ENCODE data around the gene KLHL36. TPM values are rescaled to one million over a fixed set of nuclear protein-coding genes. Genes with fewer than 3 reads are reported as not detected.

Gene KLHL36
- total RNA-seq, 1 experiment from 2014 or later = 56.1 TPM

DNA sequence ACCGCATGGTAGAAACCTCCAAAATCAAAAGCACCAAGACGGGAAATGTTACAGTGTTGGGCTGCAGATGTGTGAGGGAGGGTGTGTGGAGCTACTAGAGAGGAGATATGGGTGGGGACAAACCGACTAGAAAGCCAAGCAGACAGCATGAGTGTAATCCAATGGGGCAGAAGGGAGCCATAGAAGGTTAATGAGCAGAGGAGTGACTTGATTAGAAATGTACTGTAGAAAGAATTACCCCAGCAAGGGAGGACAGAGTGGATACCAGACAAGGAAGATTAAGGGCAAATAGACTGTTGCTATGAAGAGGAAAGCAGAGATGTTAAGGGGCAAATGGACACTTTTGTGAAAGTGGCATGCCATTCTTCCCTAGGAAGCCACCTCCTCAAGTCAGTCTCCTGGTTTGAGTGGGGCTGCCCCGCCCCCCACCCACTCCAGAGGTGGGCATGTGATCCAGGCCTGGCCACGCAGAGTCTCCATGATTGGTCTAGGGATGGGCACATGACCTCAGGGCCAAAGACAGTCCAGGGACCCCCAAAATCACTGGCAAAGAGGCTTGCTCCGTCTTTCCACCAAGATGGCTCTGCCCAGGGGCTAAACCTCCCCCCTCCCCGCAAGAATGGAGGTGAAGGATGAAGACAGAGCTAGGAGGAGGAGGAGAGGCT, 34.8 kb upstream of the KLHL36 start:
- no peak for DNase-seq (ENCODE audit: low spot score)
- no peak for ATAC-seq
- ChIA-PET POLR2A (no interaction called here), CTCF (interaction anchor here (0.8 to 2.5 kb wide), 3 partner anchors 102 to 113 kb away, joined by 3 to 9 read pairs (median 8); no protein-coding TSS in a partner anchor)
- no peaks in the 10 kb centered on the region for H3K9me3 Mint-ChIP-seq
- no peak overlapping the region for H3K4me3 Mint-ChIP-seq
- H3K27me3 Mint-ChIP-seq (ENCODE audit: low read depth) = peaks cover 11% of the 10 kb centered on the region
- peaks cover 27% of the 10 kb centered on the region for H3K4me1 Mint-ChIP-seq
- peak overlapping the region; percentile 9; the same call in 1 of the 2 replicates for H3K27ac Mint-ChIP-seq
- TF ChIP-seq USF1 (CRISPR knock-in tag; IDR thresholded peaks at IDR 0.05) (peak; percentile 49; the same call in 1 of the 2 replicates), JUN (CRISPR knock-in tag; IDR thresholded peaks at IDR 0.05) (no peak), GTF2I (CRISPR knock-in tag; conservative IDR thresholded peaks at IDR 0.05) (peak; percentile 54; the same call in 1 of the 2 replicates), FOXP4 (CRISPR knock-in tag; IDR thresholded peaks at IDR 0.05) (no peak), MLX (CRISPR knock-in tag; IDR thresholded peaks at IDR 0.05) (no peak)
- peaks cover 17% of the 10 kb centered on the region for H3K36me3 Mint-ChIP-seq

DNA sequence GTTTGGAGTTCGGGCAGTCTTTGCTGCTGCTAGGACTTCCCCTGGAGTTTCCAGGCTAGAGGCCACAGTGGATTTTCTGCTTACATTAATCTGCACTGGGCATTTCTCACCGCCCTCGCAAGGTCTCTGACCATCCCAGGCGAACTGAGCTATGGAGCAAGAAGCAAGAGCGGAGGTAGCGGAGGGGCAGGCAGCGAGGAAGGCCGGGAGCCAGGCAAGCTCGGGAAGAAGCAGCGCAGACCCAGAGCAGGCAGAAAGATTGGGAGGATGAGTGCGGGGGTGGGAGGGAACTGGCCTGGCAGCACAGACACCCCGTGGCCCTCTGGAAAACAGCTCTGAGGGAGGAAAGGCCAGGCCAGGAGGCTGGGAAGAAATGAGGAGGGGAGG, 34.2 kb upstream of the KLHL36 start:
- H3K9me3 Mint-ChIP-seq = no peaks in the 10 kb centered on the region
- H3K36me3 Mint-ChIP-seq = peaks cover 17% of the 10 kb centered on the region
- H3K27me3 Mint-ChIP-seq (ENCODE audit: low read depth) = peaks cover 11% of the 10 kb centered on the region
- H3K4me1 Mint-ChIP-seq = peaks cover 31% of the 10 kb centered on the region
- DNase-seq (ENCODE audit: low spot score) = no peak
- no peak for TF ChIP-seq TEAD4 (CRISPR knock-in tag; IDR thresholded peaks at IDR 0.05)
- H3K27ac Mint-ChIP-seq = no peak overlapping the region
- ChIA-PET CTCF (interaction anchor here (0.8 to 2.5 kb wide), 3 partner anchors 103 to 112 kb away, joined by 3 to 9 read pairs (median 8); no protein-coding TSS in a partner anchor), POLR2A (no interaction called here)
- no peak overlapping the region for H3K4me3 Mint-ChIP-seq
- ATAC-seq = no peak

DNA sequence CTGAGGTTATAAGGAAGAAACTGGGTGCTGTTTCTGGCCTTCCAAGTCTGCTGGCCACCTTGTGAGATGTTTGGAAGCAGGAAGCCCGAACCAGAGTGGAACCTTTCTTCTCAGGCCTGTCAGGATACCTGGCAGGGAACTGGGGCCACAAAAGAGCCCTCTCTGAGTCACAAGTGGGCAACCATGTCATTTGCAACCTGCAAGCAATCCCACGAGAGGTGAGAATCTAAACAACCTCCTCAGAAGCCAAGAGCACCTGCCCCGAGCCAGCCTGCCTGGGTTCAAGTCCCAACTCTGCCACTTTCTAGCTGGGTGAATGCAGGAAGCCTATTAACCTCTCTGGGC, 33.7 kb upstream of the KLHL36 start:
- Mint-ChIP-seq H3K4me1 (peaks cover 35% of the 10 kb centered on the region), H3K36me3 (peaks cover 17% of the 10 kb centered on the region), H3K4me3 (no peak overlapping the region), H3K27me3 (ENCODE audit: low read depth) (peaks cover 11% of the 10 kb centered on the region), H3K27ac (no peak overlapping the region), H3K9me3 (no peaks in the 10 kb centered on the region)
- TF ChIP-seq IRF2 (CRISPR knock-in tag; IDR thresholded peaks at IDR 0.05; ENCODE audit: borderline replicate concordance, low read depth) (no peak), ZNF281 (CRISPR knock-in tag; IDR thresholded peaks at IDR 0.05) (no peak), SMAD4 (CRISPR knock-in tag; IDR thresholded peaks at IDR 0.05) (no peak), NFE2L1 (CRISPR knock-in tag; IDR thresholded peaks at IDR 0.05) (no peak), CREB1 (CRISPR knock-in tag; IDR thresholded peaks at IDR 0.05) (no peak), ZNF317 (CRISPR knock-in tag; IDR thresholded peaks at IDR 0.05; ENCODE audit: borderline replicate concordance, low read depth) (no peak), ZNF423 (CRISPR knock-in tag; IDR thresholded peaks at IDR 0.05) (no peak), MXD4 (CRISPR knock-in tag; IDR thresholded peaks at IDR 0.05; ENCODE audit: borderline replicate concordance) (no peak), ZNF416 (CRISPR knock-in tag; IDR thresholded peaks at IDR 0.05) (no peak), ATF6 (CRISPR knock-in tag; IDR thresholded peaks at IDR 0.05) (no peak), CDX4 (CRISPR knock-in tag; IDR thresholded peaks at IDR 0.05; ENCODE audit: borderline replicate concordance) (no peak), E2F4 (CRISPR knock-in tag; IDR thresholded peaks at IDR 0.05; ENCODE audit: borderline replicate concordance, low read depth) (no peak)
- TF ChIP-seq, protein P1, sequence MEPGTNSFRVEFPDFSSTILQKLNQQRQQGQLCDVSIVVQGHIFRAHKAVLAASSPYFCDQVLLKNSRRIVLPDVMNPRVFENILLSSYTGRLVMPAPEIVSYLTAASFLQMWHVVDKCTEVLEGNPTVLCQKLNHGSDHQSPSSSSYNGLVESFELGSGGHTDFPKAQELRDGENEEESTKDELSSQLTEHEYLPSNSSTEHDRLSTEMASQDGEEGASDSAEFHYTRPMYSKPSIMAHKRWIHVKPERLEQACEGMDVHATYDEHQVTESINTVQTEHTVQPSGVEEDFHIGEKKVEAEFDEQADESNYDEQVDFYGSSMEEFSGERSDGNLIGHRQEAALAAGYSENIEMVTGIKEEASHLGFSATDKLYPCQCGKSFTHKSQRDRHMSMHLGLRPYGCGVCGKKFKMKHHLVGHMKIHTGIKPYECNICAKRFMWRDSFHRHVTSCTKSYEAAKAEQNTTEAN (CRISPR knock-in tag; IDR thresholded peaks at IDR 0.05) = no peak
- no peak for ATAC-seq
- ChIA-PET POLR2A (no interaction called here), CTCF (interaction anchor here (0.8 to 2.6 kb wide), 5 partner anchors 58 to 112 kb away, joined by 3 to 9 read pairs (median 6); no protein-coding TSS in a partner anchor)
- no peak for DNase-seq (ENCODE audit: low spot score)
